Stimulated activated CD4-positive, alpha-beta T cell treated with anti-CD3 and anti-CD28 coated beads, Interleukin-4, amount 100 ng/mL, for 1 hour (primary cell): ENCODE data around the gene PREP.

Source experiments
- DNase-seq: peaks from one replicate; pipeline ENCODE4 v3.0.0-alpha.2; 2020

PREP gene

GRCh38 chr6:105304825-105305224, 98.1 kb downstream of the PREP start:
- no peak for DNase-seq

- no peak for DNase-seq
These were observed 98.5 kb downstream of the PREP start for GRCh38 chr6:105304366-105304765.

DNA sequence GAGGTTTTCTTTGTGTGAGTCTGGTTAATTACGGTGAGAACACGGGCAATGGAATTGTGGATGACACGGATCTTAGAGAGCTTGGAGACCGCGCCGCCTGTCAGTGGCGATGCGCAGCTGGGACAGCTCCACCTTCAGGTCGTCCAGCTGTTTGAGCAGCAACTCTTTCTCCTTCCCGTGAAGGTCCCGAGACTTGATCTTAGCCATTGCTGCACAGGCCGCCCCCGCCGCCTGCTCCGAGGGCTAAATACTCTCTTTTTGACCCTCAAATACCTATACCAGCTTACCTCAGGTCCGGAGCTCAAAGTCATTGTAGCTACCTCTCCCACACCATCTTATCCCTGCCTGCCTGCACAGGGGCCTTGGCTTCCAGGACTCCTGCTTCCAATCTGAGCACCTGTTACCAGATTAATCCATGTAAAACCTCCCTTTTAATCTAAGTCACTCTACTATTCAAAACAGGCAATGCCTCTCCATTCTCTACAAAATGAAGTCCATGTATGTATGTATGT, 100.2 kb downstream of the PREP start:
- no peak for DNase-seq

GRCh38 chr6:105301756-105302616, 100.9 kb downstream of the PREP start:
- no peak for DNase-seq

- DNase-seq = no peak
These were observed 101.8 kb downstream of the PREP start for GRCh38 chr6:105301072-105301503.

- no peak for DNase-seq
These were observed 102.8 kb downstream of the PREP start for GRCh38 chr6:105300090-105300489.

GRCh38 chr6:105294129-105294528, 108.8 kb downstream of the PREP start:
- DNase-seq = no peak

DNA sequence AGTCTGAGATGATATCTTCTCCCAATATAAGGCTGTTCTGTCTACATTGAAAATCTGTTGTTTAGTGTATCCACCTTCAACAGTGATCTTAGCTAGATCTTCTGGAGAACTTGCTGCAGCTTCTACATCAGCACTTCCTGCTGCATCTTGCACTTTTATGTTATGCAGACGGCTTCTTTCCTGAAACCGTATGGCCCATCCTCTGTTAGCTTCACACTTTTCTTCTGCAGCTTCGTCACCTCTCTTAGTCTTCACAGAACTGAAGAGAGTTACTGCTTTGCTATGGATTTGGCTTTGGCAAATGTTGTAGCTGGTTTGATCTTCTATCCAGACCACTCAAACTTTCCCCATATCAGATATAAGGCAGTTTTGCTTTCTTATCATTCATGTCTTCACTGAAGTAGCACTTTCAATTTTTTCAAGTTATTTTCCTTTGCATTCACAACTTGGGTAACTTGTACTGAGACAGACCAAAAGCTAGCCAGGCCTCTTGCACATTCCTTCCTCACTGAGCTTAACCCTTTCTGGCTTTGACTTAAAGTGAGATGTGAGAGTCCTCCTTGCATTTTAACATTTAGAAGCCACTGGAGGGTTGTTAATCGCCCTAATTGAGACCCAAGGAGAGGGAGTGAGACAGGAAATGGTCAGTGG, 110.1 kb downstream of the PREP start:
- no peak for DNase-seq

- no peak for DNase-seq
These were observed 111.4 kb downstream of the PREP start for GRCh38 chr6:105291525-105291924.

- no peak for DNase-seq
These were observed 120.0 kb downstream of the PREP start for GRCh38 chr6:105282631-105283585.

- DNase-seq = no peak
These were observed 122.8 kb downstream of the PREP start for GRCh38 chr6:105280033-105280432.

- no peak for DNase-seq
These were observed 123.4 kb downstream of the PREP start for GRCh38 chr6:105279463-105279862.

DNA sequence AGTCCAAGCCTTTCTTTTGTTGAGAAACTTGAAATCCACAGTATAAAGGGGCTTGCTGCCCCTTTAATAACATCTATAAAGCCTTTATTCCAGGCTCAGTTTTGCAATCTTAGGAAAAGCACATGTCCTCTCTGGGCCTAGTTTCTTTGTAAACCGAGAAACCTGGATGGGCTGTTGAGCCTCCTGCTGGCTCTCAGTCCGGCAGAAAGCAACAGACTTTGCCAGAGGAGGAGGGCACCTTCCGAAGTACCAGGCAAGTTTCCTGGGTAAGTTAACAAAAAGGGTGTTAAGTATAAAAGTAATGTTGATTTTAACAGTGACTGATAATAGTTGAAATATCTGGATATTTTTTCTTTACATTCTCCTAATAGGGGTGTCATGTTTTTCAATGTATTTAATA, 124.1 kb downstream of the PREP start:
- no peak for DNase-seq

GRCh38 chr6:105278035-105278434, 124.8 kb downstream of the PREP start:
- DNase-seq = no peak

- DNase-seq = no peak
These were observed 126.5 kb downstream of the PREP start for GRCh38 chr6:105276374-105276773.

GRCh38 chr6:105275542-105275941, 127.3 kb downstream of the PREP start:
- DNase-seq = no peak

DNA sequence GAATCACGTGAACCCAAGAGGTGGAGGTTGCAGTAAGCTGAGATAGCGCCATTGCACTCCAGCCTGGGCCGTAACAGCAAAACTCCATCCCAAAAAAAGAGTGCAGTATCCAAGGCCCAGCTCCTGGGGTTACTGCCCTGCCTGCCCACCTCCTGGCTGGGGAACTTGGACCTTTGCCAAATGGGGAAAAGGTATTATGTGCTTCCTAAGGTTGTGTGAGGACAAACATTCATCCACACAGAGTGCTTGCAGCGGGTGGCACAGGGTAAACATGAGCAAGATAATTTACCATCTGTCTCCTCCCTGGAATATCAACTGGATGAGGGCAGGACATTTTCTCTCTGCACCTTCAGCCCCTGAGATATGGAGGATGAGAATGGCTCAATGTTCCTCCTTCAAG, 128.2 kb downstream of the PREP start:
- DNase-seq = no peak

GRCh38 chr6:105273589-105273988, 129.3 kb downstream of the PREP start:
- no peak for DNase-seq

- no peak for DNase-seq
These were observed 130.1 kb downstream of the PREP start for GRCh38 chr6:105272786-105273185.

DNA sequence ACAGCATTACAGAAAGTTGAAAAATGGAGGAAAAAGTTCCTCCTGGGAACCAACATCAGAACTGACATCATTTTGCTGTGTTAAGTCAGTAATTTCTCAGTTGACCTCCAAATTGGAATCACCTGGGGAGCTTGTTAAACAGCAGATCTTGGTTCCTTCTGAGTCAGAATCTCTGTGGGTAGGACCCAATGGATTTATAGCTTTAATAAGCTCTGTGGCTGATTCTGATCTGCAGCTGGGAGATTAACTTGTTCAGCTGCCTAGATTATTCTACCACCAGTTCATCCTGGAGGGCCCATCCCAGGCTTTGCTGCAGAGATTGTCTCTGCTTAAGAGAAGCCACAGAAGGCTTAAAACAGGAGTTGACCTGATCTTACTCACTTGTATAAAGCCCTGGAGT, 132.4 kb downstream of the PREP start:
- DNase-seq = no peak

DNA sequence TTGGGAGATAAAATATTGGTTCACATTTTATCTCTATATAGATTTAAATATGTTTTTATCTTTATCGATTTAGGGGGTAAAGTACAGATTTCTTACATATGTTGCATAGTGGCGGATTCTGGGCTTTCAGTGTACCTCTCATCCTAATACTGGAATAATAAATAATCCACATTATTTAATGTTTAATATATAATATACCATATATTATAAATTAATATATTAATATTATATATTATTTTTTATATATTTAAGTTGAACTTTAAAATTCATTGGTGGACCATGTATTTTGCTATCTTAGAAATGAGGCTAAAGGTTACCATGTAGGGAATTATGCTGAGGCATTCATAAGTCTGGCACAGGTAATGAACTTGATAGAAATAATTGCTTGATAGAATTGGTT, 133.5 kb downstream of the PREP start:
- DNase-seq = no peak

DNA sequence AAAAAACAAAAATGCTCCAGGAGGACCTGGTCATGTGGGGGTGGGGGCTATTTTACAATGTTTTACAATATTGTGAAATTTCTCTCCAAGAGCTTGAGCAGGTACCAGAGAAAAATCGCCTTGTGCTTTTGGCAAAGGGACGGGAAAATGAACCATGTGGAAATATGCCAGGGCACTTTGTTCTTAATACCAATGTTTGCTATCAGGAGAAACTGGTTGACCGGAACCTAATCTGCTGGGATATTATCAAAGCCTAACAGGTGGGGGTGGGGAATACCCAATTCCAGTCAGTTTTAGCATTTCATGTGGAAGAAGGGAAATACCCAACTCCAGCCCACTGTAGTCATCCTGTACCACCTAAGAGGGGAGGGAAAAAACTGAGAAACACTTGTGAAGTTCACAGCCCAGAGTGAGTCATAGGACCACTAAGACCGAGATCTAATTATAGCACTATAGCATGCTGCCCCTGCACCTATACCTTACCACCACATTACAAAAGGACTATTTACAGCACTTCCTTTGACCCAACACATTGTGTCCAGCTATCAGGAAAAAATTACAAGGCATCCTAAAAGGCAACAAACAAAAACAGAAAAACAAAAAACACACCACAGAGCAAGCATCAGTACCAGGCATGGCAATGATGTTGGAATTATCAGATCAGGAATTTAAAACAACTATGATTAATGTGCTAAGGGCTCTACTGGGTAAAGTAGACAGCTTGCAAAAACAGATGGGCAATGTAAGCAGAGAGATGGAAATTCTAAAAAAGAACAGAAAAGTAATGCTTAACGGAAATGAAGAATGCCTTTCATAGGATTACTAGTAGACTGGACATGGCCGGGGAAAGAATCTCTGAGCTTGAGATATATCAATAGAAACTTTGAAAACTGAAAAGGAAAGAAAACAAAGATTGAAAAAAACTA, 138.9 kb downstream of the PREP start:
- no peak for DNase-seq
